Nucleus accumbens (tissue), 56 donors: ENCODE measurements around the gene INPPL1.

Source experiments
- DNase-seq, 56 donors: peaks; one replicate each; lab custom pipeline; 2025; lab: John Stamatoyannopoulos, UW

The INPPL1 gene

DNA sequence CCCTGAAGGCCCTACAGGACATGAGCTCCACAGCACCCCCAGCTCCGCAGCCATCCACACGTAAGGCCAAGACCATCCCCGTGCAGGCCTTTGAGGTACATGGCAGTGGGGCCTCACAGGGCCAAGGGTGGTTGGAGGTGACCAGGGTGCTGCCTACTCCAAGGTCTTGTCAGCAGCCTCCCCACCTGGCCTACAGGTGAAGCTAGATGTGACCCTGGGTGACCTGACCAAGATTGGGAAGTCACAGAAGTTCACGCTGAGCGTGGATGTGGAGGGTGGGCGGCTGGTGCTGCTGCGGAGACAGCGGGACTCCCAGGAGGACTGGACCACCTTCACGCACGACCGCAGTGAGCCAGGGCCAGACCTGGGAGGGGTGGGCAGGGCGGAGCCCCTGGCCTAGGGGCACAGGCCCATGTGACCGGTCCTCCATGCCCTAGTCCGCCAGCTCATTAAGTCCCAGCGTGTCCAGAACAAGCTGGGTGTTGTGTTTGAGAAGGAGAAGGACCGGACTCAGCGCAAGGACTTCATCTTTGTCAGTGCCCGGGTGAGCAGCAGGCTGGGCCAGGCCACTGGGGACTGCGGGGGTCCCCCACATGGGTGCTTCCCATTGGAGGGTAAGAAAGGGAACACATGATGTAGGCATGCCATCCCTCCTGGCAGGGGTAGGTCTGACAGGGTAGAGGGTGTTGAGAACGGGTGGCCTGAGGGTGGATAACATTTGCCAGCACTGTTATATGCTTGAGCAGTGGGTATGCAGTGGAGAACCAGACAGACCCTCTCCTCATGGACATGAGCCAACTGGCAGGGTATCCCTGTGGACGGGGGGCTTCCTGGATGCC, 5.6 kb downstream of the INPPL1 start:
- DNase-seq: no peak

DNA sequence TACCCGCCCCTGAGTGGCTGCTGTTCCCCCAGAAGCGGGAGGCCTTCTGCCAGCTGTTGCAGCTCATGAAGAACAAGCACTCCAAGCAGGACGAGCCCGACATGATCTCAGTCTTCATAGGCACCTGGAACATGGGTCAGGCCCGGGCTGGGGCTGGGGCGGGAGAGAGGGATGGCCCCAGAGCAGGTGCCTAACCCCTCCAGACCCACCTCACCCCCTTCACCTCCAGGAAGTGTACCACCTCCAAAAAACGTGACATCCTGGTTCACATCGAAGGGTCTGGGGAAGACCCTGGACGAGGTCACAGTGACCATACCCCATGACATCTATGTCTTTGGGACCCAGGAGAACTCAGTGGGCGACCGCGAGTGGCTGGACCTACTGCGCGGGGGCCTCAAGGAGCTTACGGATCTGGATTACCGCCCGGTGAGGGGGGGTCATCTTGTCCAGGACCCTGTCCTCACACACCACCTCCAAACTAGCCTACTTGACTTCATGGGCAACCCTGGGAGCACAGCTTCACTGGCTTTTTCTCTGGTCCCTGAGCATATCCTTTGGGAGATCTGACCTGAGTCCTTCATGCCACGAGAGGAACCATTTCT, 6.3 kb downstream of the INPPL1 start:
- DNase-seq: no peak

DNA sequence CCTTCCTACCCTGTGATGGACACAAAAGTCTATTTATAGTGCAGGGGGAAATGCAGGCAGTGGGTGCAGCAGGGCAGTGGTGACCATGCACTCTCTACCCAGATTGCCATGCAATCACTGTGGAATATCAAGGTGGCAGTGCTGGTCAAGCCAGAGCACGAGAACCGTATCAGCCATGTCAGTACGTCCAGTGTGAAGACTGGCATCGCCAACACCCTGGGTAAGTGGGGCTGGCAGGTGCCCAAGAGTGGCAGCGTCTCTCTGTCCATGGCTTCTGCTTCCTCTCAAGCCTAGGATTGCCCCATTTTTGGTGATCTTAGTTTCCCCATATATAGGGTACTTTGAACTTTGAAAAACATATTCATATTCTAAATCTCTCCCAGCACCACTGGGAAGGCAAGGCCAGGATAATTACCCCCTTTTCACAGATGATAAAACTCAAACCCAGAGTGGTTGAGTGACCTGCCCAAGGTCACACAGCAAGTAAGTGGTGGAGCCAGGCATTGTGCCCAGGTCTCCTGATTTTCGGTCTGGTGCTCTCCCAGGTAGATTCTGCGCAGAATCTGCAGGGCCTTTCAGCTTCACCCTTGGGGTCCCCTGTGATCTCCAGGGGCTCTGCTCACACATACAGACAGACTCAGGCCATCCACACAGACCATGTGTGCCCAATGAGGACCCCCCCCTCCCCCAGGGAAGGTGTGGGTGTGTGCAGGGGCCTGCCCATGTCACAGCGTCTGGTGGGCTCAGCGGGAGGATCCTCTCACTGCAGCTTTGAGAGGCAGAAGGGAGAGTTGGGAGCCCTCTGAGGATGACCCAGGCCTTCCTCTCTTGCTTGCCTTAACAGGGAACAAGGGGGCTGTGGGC, 7.1 kb downstream of the INPPL1 start:
- no peak for DNase-seq

DNA sequence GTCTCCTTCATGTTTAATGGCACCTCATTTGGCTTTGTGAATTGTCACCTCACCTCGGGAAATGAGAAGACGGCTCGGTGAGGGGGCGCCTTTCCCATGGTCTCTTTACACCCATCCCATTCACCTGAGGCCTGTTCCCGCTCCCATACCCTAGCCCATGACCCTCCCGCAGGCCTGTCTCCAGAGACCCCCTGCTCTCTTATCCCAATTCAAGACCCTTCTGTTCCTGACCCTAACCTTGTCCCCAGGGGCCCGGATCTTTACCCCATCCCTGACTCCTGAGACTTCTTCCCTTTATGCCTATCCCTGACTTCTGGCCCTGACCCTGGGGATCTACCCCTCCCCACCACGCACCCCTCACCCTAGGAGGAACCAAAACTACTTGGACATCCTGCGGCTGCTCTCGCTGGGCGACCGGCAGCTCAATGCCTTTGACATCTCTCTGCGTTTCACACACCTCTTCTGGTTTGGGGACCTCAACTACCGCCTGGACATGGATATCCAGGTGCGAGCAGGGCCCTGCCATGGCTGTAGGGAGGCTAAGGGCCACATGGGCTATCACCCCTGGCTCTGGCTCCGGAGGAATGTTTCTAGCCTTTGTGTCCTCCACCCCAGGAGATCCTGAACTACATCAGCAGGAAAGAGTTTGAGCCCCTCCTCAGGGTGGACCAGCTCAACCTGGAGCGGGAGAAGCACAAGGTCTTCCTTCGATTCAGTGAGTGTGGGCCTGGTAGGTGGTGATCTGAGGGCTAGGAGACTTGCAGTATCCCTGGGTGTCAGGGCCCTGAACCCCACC, 7.9 kb downstream of the INPPL1 start:
- DNase-seq: no peak

DNA sequence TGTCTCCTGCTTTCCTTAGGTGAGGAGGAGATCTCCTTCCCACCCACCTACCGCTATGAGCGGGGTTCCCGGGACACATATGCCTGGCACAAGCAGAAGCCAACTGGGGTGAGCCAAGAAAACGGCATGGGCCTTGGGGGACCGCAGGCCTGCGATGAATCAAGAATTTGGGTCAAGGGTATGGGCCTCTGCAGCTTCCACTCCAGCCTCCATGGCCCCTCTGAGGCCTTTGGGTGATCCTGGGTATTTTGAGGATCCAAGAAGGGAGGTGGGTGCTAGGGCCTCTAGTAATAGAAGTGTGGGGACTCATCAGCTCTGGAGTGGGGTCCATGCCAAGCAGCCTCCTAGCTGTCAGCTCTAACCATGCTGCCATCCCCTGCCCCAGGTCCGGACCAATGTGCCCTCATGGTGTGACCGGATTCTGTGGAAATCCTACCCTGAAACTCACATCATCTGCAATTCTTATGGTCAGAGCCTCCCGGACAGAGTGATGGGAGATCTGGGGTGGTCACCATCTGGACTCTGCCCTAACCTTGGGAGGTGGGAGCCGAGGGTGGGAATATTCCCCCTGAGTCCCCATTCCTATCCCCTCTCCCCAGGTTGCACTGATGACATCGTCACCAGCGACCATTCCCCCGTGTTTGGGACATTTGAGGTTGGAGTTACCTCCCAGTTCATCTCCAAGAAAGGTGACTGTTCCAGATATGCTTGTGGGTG, 8.6 kb downstream of the INPPL1 start:
- no peak for DNase-seq

DNA sequence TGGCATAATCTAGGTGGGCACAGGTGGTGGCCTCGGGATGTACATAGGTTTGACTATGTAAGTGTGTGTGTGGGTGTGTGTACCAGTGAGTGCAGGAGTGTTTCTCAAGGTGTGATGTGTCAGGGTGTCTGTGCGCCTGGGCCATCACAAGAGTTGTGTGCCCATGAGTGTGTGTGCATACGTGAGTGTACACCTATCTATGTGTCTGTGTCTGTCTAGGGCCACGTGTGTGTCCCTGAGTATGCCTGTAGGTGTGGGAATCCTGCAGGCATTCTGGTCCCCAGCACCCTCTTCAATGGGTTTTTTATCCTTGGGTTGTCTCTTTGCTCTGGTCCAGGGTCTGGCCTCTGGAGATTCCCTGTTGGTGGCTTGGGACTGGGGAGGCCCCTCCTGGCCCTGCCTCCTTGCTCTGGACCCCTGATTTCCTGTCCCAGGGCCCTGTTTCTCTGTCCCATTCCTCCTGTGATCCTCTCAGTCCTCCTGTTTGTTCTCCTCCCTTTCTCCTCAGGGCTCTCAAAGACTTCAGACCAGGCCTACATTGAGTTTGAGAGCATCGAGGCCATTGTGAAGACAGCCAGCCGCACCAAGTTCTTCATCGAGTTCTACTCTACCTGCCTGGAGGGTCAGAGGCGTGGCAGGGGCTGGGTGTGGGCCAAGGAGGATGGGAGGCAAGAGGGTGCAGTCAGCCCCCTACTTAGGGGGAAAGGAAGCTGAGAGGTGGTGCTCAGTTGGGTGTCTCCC, 9.4 kb downstream of the INPPL1 start:
- DNase-seq: no peak

DNA sequence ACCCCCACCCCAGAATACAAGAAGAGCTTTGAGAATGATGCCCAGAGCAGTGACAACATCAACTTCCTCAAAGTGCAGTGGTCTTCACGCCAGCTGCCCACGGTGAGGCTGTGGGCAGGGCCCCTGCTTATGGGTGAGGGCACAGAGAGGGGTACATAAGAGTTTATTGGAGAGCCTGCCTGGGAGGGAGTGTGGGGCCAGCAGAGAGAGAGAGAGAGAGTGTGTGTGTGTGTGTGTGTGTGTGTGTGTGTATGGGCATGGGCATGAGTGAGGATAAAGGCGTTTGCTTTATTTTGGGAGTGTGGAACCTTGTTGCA, 9.9 kb downstream of the INPPL1 start:
- no peak for DNase-seq

DNA sequence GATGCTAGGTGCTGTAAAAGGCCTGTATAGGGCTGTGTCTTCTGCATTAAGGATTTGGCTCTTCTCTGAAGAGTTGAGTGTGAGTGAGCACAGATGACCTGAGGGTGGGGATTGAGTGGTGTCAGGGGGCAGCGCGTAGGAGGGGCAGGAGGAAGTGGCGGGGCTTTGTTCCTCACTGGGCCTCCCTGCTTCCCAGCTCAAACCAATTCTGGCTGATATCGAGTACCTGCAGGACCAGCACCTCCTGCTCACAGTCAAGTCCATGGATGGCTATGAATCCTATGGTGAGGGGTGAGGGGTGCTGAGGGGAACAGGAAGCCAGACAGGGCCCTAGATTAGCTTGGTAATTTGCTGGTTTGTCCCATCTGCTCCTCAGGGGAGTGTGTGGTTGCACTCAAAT, 10.4 kb downstream of the INPPL1 start:
- no peak for DNase-seq

DNA sequence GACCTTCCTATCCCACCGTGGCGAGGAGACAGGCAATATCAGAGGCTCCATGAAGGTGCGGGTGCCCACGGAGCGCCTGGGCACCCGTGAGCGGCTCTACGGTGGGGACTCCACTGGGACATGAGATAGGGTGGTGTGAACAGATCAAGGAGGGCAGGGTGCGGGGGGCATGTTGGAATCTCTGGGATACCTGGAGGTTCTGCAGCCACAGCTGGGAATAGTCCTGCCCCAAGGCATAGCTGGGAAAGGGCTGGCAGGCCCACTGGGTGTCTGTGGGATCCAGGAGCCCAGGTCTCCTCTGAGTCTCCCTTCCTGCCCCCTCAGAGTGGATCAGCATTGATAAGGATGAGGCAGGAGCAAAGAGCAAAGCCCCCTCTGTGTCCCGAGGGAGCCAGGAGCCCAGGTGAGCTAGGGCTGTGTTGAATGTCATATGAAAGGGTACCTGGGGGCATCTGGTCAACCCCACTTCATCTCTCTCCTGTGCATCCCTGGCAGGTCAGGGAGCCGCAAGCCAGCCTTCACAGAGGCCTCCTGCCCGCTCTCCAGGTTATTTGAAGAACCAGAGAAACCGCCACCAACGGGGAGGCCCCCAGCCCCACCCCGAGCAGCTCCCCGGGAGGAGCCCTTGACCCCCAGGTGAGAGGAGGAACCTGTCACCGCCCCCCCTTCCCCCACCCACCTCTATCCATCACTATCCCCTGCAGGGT, 10.9 kb downstream of the INPPL1 start:
- DNase-seq: no peak

DNA sequence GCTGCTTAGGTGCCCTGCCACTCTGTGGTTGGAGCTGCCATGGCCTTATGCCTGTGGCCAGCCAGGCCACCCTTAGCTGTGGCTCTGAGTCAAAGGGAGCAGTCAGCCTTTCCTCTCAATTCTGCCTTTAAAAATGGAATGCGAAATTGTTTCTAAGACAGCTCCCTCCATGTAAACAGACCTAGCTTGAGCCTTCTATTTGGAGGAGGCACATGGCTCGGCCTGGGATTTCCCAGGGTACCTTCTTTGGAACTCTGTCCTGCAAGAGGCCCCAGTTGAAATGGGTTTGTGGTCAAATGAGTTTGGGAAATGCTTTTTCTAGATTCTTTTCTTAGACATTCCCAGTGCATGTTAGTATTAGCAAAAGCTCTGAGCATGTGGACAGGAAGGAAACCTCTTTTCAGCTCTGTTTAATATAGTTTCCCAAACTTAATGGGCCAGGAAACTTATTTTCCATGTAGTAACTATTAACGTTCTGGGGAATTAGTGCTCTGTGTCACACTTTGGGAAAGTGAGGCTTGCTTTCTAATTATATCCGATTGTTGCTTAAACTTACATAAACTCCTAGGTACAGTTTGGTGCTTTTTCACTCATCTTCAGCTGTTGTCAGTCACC, 11.6 kb downstream of the INPPL1 start:
- no peak for DNase-seq

DNA sequence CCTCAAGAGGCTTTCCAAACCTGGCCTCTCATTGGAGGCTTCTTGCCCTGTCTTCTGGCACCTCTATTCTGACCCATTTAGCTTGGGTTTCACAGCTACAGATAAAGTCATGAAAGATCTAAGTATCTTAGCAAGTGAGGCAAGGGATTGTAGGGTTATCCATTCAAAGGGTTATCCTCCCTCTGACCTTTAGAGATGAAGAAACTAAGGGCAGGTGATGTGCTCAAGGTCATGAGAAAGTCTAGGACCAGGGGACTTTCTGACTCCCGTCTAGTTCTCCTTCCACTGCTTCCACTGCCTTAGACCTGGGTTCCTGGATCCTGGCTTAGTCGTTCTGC, 12.2 kb downstream of the INPPL1 start:
- no peak for DNase-seq

DNA sequence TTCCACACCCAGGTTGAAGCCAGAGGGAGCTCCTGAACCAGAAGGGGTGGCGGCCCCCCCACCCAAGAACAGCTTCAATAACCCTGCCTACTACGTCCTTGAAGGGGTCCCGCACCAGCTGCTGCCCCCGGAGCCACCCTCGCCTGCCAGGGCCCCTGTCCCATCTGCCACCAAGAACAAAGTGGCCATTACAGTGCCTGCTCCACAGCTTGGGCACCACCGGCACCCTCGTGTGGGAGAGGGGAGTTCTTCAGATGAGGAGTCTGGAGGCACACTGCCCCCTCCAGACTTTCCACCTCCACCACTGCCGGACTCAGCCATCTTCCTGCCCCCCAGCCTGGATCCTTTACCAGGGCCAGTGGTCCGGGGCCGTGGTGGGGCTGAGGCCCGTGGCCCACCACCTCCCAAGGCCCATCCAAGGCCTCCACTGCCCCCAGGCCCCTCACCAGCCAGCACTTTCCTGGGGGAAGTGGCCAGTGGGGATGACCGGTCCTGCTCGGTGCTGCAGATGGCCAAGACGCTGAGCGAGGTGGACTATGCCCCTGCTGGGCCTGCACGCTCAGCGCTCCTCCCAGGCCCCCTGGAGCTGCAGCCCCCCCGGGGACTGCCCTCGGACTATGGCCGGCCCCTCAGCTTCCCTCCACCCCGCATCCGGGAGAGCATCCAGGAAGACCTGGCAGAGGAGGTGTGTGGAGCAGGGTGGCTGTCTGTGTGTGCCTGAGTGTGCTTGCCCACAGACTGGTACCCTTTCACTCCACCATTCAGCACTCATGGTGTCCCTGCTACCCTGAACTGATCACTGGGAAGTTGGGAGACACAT, 12.8 kb downstream of the INPPL1 start:
- DNase-seq: no peak

DNA sequence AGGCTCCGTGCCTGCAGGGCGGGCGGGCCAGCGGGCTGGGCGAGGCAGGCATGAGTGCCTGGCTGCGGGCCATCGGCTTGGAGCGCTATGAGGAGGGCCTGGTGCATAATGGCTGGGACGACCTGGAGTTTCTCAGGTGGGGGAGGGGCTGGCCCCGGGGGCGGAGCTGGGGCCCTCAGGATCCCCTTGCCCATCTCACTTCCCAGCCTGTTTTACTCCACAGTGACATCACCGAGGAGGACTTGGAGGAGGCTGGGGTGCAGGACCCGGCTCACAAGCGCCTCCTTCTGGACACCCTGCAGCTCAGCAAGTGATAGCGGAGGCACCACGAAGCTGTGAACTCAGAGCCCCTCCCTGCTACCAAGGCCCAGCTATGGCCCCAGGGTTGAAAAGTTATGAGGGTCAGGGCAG, 13.5 kb downstream of the INPPL1 start:
- DNase-seq: peak in 18 of 56 donors; percentile 9 to 56 (median 24)

DNA sequence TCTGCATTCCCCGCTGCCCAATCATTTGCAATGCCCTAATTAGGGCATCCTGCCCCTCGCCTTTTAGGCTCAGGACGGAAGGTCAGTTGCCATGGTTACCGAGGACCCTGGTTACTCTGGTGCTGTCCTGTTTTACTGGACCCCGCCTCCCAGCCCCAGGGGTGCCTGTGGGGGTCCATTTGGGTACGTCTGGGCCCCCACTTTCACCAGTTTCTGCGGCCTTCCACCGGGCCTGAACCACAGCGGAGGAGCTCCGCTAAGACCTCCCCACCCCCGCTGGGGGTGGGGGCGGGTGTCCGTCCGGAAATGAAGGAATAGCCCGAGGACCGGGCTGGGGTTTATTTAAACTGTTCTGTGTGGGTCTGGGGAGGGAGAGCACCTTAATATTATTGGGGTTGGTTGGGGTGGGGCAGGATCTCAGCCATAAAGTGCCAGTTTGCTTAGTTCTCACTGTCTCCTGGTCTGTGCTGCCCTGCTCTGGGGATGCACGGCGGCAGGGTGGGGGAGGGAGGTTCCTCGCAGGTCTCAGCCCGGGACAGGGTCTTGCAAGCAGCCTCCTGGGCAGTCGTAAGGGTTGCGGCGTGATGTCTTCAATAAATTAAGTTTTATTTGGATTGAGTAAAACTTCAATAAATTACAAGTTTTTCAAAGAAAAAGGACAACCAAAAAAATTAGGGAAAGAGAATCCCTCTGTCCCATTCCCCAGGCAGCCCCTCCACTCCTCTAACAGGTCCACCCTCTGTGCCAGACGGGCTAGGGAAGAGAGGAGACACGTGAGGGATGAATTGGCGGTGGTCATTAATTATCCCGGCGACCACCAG, 14.1 kb downstream of the INPPL1 start:
- DNase-seq: no peak

DNA sequence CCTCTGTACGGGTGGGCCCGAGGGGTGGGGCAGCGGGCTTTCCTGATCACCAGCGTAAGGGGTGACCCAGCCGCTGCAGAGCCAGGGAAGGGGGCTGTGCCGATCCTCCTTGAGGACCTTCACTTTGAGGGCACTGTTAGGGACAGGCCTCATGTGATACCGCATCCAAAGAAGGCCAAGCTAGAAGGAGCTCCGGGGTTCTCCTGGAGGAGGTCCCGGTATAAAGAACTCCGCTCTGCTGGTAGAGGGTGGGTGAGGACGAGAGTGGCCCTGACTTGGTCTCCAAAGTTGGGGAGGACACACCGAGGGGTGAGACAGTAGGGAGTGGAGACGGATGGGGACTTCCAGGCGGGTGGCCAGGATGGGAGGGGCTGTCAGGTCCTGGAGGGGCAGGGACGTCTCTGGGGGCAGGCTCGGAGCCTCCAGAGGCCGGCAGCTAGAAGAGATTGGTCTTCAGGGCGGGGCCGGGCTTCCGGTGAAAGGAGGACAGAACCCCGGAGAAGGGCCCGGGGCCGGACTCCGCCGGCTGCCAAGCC, 14.8 kb downstream of the INPPL1 start:
- DNase-seq: peak in 7 of 56 donors; percentile 29 to 56 (median 47)

DNA sequence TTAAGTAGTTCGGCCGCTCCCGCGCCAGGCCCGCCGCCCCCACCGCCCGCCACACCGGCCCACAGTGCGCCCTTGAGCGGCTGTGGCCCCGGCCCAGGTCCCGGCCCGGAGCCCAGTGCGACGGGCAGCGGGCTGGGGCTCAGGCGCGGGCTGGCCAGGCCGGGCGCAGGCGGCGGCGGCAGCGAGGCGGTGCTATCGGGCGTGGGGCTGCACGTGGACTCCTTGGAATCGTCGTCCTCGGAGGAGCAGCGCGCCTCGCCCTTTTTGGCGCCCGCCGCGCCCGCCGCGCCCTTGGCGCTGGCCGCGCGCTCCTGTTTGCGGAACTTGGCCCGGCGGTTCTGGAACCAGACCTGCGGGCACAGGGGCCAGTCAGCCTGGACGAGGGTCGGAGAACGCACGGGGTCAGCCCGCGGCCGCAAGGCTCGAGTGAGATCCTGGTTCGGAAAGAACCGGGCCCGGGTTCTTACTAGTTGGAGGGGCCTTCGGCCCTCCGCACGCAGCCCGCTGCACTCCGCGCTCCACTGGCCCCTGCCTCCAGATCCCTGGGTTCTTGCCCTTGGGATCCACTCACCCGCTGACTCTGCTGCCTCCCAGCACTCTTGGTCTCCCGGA, 15.4 kb downstream of the INPPL1 start:
- DNase-seq: peak in 7 of 56 donors; percentile 23 to 59 (median 51)
